HL-60 (cell line): Measurements from ENCODE around the gene PPP1R16B.

Source experiments
- DNase-seq, 2 experiments: peaks; one replicate each; pipeline ENCODE4 v3.0.0-alpha.2; 2010 to 2020; ENCODE audit warnings: low read depth in 1 of 2, low spot score in 1 of 2
- H3K27ac ChIP-seq: fragments of 250-450 bp; sonication (Bioruptor Pico); replicated peaks from 2 replicates; pipeline ENCODE4 v1.5.1; 2020; ENCODE audit warnings: mild to moderate bottlenecking, moderate library complexity
- H3K27me3 ChIP-seq: fragments of 250-450 bp; sonication (Bioruptor Pico); 2 replicates; pipeline ENCODE4 v1.5.1; 2021; ENCODE audit warnings: mild to moderate bottlenecking, moderate library complexity; ENCODE audit not compliant: insufficient read depth, poor library complexity, severe bottlenecking
- H3K4me3 ChIP-seq: replicated peaks from 2 replicates; pipeline ENCODE4 v1.5.1; 2011; ENCODE audit warnings: mild to moderate bottlenecking, control low read depth, low read length; ENCODE audit not compliant: insufficient read depth
- CTCF ChIP-seq: IDR thresholded peaks from one replicate; pipeline ENCODE4 v1.5.1; 2011; ENCODE audit warnings: low read length, control low read depth, inconsistent platforms; ENCODE audit not compliant: insufficient read depth
- GABPA ChIP-seq: IDR thresholded peaks from 2 replicates; pipeline ENCODE4 v1.6.1; 2012; ENCODE audit warnings: low read depth
- POLR2AphosphoS5 ChIP-seq: IDR thresholded peaks from 2 replicates; pipeline ENCODE4 v1.6.1; 2012; ENCODE audit warnings: low read depth
- REST ChIP-seq: IDR thresholded peaks from 2 replicates; pipeline ENCODE4 v1.6.1; 2012; ENCODE audit warnings: low read depth; ENCODE audit not compliant: insufficient replicate concordance
- SPI1 ChIP-seq: IDR thresholded peaks from 2 replicates; pipeline ENCODE4 v1.6.1; 2012; ENCODE audit warnings: low read depth, mild to moderate bottlenecking, borderline replicate concordance

The PPP1R16B gene

GRCh38 chr20:38932457-38933120 is 127.1 kb downstream of the PPP1R16B start:
- TF ChIP-seq CTCF (no peak), SPI1 (no peak), REST (no peak), GABPA (no peak), POLR2AphosphoS5 (no peak)
- no peak for DNase-seq
- H3K27ac ChIP-seq, result no peak overlapping the region
- no peak overlapping the region for H3K4me3 ChIP-seq
- no peaks in the 10 kb centered on the region for H3K27me3 ChIP-seq

- no peak for TF ChIP-seq CTCF
- no peak for TF ChIP-seq REST
- no peak for TF ChIP-seq GABPA
- no peak for TF ChIP-seq SPI1
- TF ChIP-seq POLR2AphosphoS5, result no peak
- DNase-seq, result no peak
- Histone ChIP-seq H3K27me3 (no peaks in the 10 kb centered on the region), H3K27ac (no peak overlapping the region), H3K4me3 (no peak overlapping the region)
Measured at GRCh38 chr20:38934530-38934929, 129.0 kb downstream of the PPP1R16B start.

GRCh38 chr20:38935285-38935684 is 129.8 kb downstream of the PPP1R16B start:
- DNase-seq, result no peak

More at GRCh38 chr20:38935285-38935684, 129.8 kb downstream of the PPP1R16B start:
- TF ChIP-seq CTCF (no peak), SPI1 (no peak), REST (no peak), POLR2AphosphoS5 (no peak), GABPA (no peak)
- Histone ChIP-seq H3K27ac (no peak overlapping the region), H3K4me3 (no peak overlapping the region), H3K27me3 (no peaks in the 10 kb centered on the region)
